GM12878 (cell line): Measurements from ENCODE around the gene THY1. TPM values are rescaled to one million over a fixed set of nuclear protein-coding genes. Genes with fewer than 3 reads are reported as not detected.

ENCODE experiments used
- ATAC-seq: fragments of 200-7000 bp; cut with Tn5 transposase; 3 replicates; pipeline ENCODE4 v1.9.1; 2020; ENCODE audit warnings: mild to moderate bottlenecking, moderate library complexity
- BruUV-seq: library from RNA; stranded (reverse); fragments of 400-500 nt; replicated peaks from 2 replicates; lab custom pipeline; 2021; lab: Mats Ljungman, UMichigan
- CTCF ChIA-PET: fragments of 300-600 bp; sonication (Branson Sonifier 250); formaldehyde crosslinking; extraction: SDS; loops from one replicate; lab custom pipeline; 2021; ENCODE audit warnings: inconsistent platforms; lab: Yijun Ruan, JAX
- POLR2A ChIA-PET: fragments of 350-600 bp; formaldehyde crosslinking; extraction: SDS; loops from one replicate; lab custom pipeline; 2021; ENCODE audit warnings: inconsistent platforms; lab: Charles Lee
- RAD21 ChIA-PET: fragments of 300-600 bp; sonication (Branson Sonifier 250); formaldehyde crosslinking; loops from one replicate; lab custom pipeline; 2023; ENCODE audit warnings: antibody characterized with exemption; ENCODE audit not compliant: unreplicated experiment; lab: Charles Lee
- SMC1A ChIA-PET: fragments of 300-600 bp; sonication (Branson Sonifier 250); formaldehyde crosslinking; loops from one replicate; lab custom pipeline; 2023; ENCODE audit not compliant: unreplicated experiment, uncharacterized antibody; lab: Charles Lee
- DNase-seq: peaks from one replicate; pipeline ENCODE4 v3.0.0-alpha.2; 2011; ENCODE audit warnings: low read depth, low spot score
- FAIRE-seq: peaks from 3 replicates; lab custom pipeline; 2011; peaks lifted over from hg19 to GRCh38; lab: Jason Lieb, UNC
- H2AFZ ChIP-seq: 2 replicates; pipeline ENCODE4 v1.6.0; 2011; ENCODE audit warnings: low read depth, low read length, control low read depth; ENCODE audit not compliant: control insufficient read depth
- H3K27ac ChIP-seq: 2 replicates; pipeline ENCODE4 v1.5.1; 2011; ENCODE audit warnings: control low read depth; ENCODE audit not compliant: control insufficient read depth, insufficient read depth
- H3K27me3 ChIP-seq, 2 experiments: replicated peaks in 1 of 2; 2 replicates each; pipeline versions ENCODE4 v1.6.0 to v1.6.1; 2011; ENCODE audit warnings: low read length in 1 of 2; ENCODE audit not compliant: control insufficient read depth in 2 of 2, insufficient read depth in 2 of 2
- H3K36me3 ChIP-seq, 2 experiments: 2 replicates each; pipeline ENCODE4 v1.5.1; 2011; ENCODE audit warnings: low read length in 1 of 2; ENCODE audit not compliant: control insufficient read depth in 2 of 2, insufficient read depth in 2 of 2
- H3K4me1 ChIP-seq: 2 replicates; pipeline ENCODE4 v1.6.1; 2011; ENCODE audit warnings: mild to moderate bottlenecking, low read length, moderate library complexity, mixed read lengths; ENCODE audit not compliant: control insufficient read depth, insufficient read depth
- H3K4me2 ChIP-seq: 2 replicates; pipeline ENCODE4 v1.6.0; 2011; ENCODE audit warnings: control low read depth; ENCODE audit not compliant: control insufficient read depth, insufficient read depth
- H3K4me3 ChIP-seq: fragments of 200-600 bp; sonication (generic); 2 replicates; pipeline ENCODE4 v1.5.1; 2016
- H3K79me2 ChIP-seq: 2 replicates; pipeline ENCODE4 v1.6.0; 2011; ENCODE audit warnings: low read length; ENCODE audit not compliant: control insufficient read depth, insufficient read depth
- H3K9ac ChIP-seq: 2 replicates; pipeline ENCODE4 v1.8.0; 2011; ENCODE audit warnings: low read length, control low read depth, mixed read lengths; ENCODE audit not compliant: control insufficient read depth, insufficient read depth
- H3K9me3 ChIP-seq: replicated peaks from 3 replicates; pipeline ENCODE4 v1.5.1; 2011; ENCODE audit warnings: mild to moderate bottlenecking, low read length; ENCODE audit not compliant: control insufficient read depth, insufficient read depth
- H4K20me1 ChIP-seq: 2 replicates; pipeline ENCODE4 v1.6.0; 2011; ENCODE audit not compliant: control insufficient read depth, insufficient read depth
- CEBPB ChIP-seq, 2 experiments: fragments of 150-350 bp in 1 of 2; IDR thresholded peaks; 2 replicates each; pipeline ENCODE4 v1.6.1; 2012 to 2014; ENCODE audit warnings: low read depth in 2 of 2, low read length in 2 of 2, borderline replicate concordance in 1 of 2, inconsistent platforms in 1 of 2
- CHD1 ChIP-seq: IDR thresholded peaks from 2 replicates; pipeline ENCODE4 v1.6.1; 2012; ENCODE audit warnings: low read depth, low read length, improper control_type of control experiment
- CREM ChIP-seq: IDR thresholded peaks from 2 replicates; pipeline ENCODE4 v1.6.1; 2014; ENCODE audit warnings: antibody characterized with exemption, low read depth
- FOXK2 ChIP-seq: fragments of 450-650 bp; IDR thresholded peaks from 2 replicates; pipeline ENCODE4 v1.6.1; 2017; ENCODE audit warnings: mild to moderate bottlenecking, moderate library complexity
- GATAD2B ChIP-seq: fragments of 450-650 bp; conservative IDR thresholded peaks from 2 replicates; pipeline ENCODE4 v1.6.1; 2017; ENCODE audit warnings: low read depth, mild to moderate bottlenecking, moderate library complexity
- HDAC6 ChIP-seq: fragments of 200-600 bp; sonication (generic); IDR thresholded peaks from one replicate; pipeline ENCODE4 v1.8.0; 2017; ENCODE audit warnings: antibody characterized with exemption; ENCODE audit not compliant: unreplicated experiment
- NFYB ChIP-seq: IDR thresholded peaks from 2 replicates; pipeline ENCODE4 v1.6.1; 2011; ENCODE audit warnings: low read depth, mild to moderate bottlenecking, low read length, improper control_type of control experiment, moderate library complexity; ENCODE audit not compliant: insufficient read depth
- NR2C1 ChIP-seq: fragments of 450-650 bp; IDR thresholded peaks from 2 replicates; pipeline ENCODE4 v1.6.1; 2017; ENCODE audit warnings: antibody characterized with exemption, mild to moderate bottlenecking, moderate library complexity
- RBBP5 ChIP-seq: fragments of 200-600 bp; sonication (generic); conservative IDR thresholded peaks from 2 replicates; pipeline ENCODE4 v1.6.1; 2016
- SMARCA5 ChIP-seq: fragments of 450-650 bp; IDR thresholded peaks from 2 replicates; pipeline ENCODE4 v1.6.1; 2017; ENCODE audit warnings: mild to moderate bottlenecking
- STAT3 ChIP-seq: IDR thresholded peaks from 2 replicates; pipeline ENCODE4 v1.6.1; 2011; ENCODE audit warnings: low read depth, low read length, improper control_type of control experiment
- TARDBP ChIP-seq: IDR thresholded peaks from 2 replicates; pipeline ENCODE4 v1.6.1; 2016; ENCODE audit warnings: borderline replicate concordance
- WGBS: methylation state at CpG from one replicate; pipeline ENCODE4 v1.1.6; 2016; ENCODE audit warnings: low lambda C conversion rate; ENCODE audit not compliant: insufficient replicate concordance, insufficient coverage; ENCODE audit errors: missing lambda C conversion rate; 5-methylcytosine and 5-hydroxymethylcytosine counted together
- in situ Hi-C: fragments of 300-500 bp; cut with MboI; formaldehyde crosslinking; loops from 9 replicates; pipeline ENCODE4 v1.14.3; 2018; ENCODE audit warnings: mixed read lengths
- intact Hi-C: fragments of 100-400 bp; cut with micrococcal nuclease; formaldehyde crosslinking; loops from one replicate; pipeline ENCODE4 v1.14.2; 2022; ENCODE audit not compliant: unreplicated experiment
- polyA plus RNA-seq, 11 experiments: library from polyadenylated mRNA; depleted of rRNA in 4 of 11; unstranded in 6 of 11; stranded (reverse) in 5 of 11; fragments of >200 nt; fragmentation: Nextera tagmentation in 4 of 11; fragmentation: Illumina TruSeq in 1 of 11; extraction: Ambion mirVana in 4 of 11; extraction: Trizol in 1 of 11; gene quantifications; 1 replicate in 1 of 11; 2 replicates in 10 of 11; pipeline versions ENCODE4 v1.2.1 to v1.2.3, GENCODE V29; 2011 to 2016; ENCODE audit warnings: inconsistent platforms in 2 of 11, missing spikeins in 2 of 11, low read depth in 1 of 11
- total RNA-seq, 4 experiments: library from RNA; depleted of rRNA in 3 of 4; stranded (reverse); fragments of >200 nt in 3 of 4; fragmentation: Illumina TruSeq in 1 of 4; extraction: Trizol in 1 of 4; gene quantifications; 2 replicates each; pipeline versions ENCODE4 v1.2.1 to v1.2.3, GENCODE V29; 2013 to 2021
- TF ChIP-seq, protein P1 (sequence below): fragments of 450-650 bp; IDR thresholded peaks from 2 replicates; pipeline ENCODE4 v1.6.1; 2016; ENCODE audit warnings: mild to moderate bottlenecking, moderate library complexity, borderline replicate concordance
- TF ChIP-seq, protein P2 (sequence below): fragments of 450-650 bp; IDR thresholded peaks from 2 replicates; pipeline ENCODE4 v1.6.1; 2014; ENCODE audit warnings: mild to moderate bottlenecking
- TF ChIP-seq, protein P3 (sequence below): IDR thresholded peaks from 2 replicates; pipeline ENCODE4 v1.6.1; 2011; ENCODE audit warnings: low read depth, low read length, improper control_type of control experiment, borderline replicate concordance

The THY1 gene
- total and polyA plus RNA-seq, 10 of the 15 experiments (the other 5 are each of a cell fraction or from before 2014, with no cell fraction given): 0.86 to 20.1 (median 3.2) TPM

DNA sequence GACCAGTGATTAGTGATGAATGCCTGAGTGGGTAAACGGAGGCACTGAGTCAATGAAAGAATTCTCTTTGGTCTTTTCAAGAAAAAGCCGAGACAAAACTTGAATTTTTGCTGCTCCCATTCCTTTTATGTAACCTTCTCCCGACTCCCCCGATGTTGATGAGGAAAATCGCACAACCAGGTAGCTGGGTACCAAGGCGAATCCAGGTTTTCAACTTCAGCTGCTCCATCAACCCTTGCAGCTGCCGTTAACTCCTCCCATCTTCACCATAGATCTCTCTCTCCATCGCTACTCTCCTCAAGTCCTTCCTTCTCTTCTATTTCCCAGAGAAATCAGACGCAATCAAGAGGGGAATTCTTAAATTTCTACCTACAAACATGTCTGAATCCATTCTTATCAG, 40.9 kb downstream of the THY1 start (continued):
- TF ChIP-seq, protein P1, sequence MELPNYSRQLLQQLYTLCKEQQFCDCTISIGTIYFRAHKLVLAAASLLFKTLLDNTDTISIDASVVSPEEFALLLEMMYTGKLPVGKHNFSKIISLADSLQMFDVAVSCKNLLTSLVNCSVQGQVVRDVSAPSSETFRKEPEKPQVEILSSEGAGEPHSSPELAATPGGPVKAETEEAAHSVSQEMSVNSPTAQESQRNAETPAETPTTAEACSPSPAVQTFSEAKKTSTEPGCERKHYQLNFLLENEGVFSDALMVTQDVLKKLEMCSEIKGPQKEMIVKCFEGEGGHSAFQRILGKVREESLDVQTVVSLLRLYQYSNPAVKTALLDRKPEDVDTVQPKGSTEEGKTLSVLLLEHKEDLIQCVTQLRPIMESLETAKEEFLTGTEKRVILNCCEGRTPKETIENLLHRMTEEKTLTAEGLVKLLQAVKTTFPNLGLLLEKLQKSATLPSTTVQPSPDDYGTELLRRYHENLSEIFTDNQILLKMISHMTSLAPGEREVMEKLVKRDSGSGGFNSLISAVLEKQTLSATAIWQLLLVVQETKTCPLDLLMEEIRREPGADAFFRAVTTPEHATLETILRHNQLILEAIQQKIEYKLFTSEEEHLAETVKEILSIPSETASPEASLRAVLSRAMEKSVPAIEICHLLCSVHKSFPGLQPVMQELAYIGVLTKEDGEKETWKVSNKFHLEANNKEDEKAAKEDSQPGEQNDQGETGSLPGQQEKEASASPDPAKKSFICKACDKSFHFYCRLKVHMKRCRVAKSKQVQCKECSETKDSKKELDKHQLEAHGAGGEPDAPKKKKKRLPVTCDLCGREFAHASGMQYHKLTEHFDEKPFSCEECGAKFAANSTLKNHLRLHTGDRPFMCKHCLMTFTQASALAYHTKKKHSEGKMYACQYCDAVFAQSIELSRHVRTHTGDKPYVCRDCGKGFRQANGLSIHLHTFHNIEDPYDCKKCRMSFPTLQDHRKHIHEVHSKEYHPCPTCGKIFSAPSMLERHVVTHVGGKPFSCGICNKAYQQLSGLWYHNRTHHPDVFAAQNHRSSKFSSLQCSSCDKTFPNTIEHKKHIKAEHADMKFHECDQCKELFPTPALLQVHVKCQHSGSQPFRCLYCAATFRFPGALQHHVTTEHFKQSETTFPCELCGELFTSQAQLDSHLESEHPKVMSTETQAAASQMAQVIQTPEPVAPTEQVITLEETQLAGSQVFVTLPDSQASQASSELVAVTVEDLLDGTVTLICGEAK: no peak
- no peak for TF ChIP-seq TARDBP
- TF ChIP-seq NFYB: no peak
- no peak for TF ChIP-seq NR2C1

DNA sequence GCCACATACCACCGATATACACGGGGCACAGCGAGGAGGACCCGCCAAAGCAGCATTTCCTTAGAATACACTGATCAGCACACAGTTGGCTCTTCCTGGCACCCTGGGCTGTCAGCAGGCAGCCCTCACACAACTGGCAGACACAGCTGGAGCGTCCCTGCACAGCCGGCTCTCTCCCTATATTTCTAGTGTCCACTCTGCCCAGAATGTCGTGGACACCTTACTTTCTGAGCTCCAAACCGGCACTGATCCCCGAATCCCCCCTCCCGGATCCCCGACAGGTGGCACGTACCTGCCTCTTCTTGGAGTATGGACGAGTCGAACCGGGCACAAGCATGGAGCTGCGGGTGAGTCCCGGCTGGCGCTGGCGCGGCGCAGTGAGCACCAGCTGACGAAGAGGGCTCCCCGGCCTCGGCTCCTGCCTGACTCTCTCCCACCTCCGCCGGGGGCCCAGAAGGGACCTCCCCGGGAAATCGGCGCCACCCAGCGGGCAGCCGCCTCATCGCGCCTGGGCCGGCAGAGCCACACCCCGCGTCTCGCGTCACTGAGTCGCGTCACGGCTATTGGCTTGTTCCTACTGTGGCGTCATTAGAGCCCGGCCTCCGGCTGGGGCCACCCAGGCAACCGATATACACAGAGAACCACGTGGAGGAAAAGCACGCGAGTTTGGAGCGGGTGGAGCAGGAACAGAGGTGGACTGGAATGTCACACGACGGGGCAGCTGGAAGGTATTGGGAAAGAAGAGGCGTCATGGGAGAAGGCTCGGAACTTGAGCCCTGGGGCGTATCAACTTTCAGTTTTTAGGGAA, 41.6 kb downstream of the THY1 start, which contains the start of gene USP2:
TSS of gene USP2 (minus strand) at position 510 of the 808 bp plus-strand sequence. CDS start 8,210 bp downstream, outside the sequence.
- H3K27ac ChIP-seq: no peak within 1 kb of the TSS
- H2AFZ ChIP-seq: peak within 1 kb of the TSS; percentile 77
- ChIA-PET POLR2A (interaction anchor here (0.6 to 0.7 kb wide), 2 partner anchors 25 to 323 kb away, joined by 4 to 5 read pairs; no protein-coding TSS in a partner anchor), CTCF (interaction anchor here (0.7 to 17.9 kb wide), 13 partner anchors 10 to 212 kb away, joined by 3 to 183 read pairs (median 5); partner anchors contain the start of gene NLRX1), SMC1A (interaction anchor here (0.9 to 1.5 kb wide), 3 partner anchors 9 to 94 kb away, joined by 3 to 9 read pairs (median 7); no protein-coding TSS in a partner anchor), RAD21 (interaction anchor here (0.8 kb wide), 1 partner anchor 94 kb away, joined by 5 read pairs; no protein-coding TSS in a partner anchor)
- no TSS peak for BruUV-seq
- H3K4me1 ChIP-seq: 0 out of 2 replicates have a peak, but pooled peaks cover 3% of the 10 kb centered on the region
- no peaks in the 10 kb centered on the region for H4K20me1 ChIP-seq
- WGBS: under 1% methylated on average over 53 of the region's 54 CpGs
- H3K9ac ChIP-seq: no peak within 1 kb of the TSS
- in situ Hi-C loops (no loop called here), intact Hi-C loops (no loop called here)
- FAIRE-seq (peak; percentile 77), DNase-seq (peak; percentile 48), ATAC-seq (peak; percentile 99)
- no peaks in the 10 kb centered on the region for H3K36me3 ChIP-seq
- peaks cover 0 to 8% of the 10 kb centered on the region in 2 experiments; a peak in 3 of 4 replicates for H3K27me3 ChIP-seq
- H3K9me3 ChIP-seq: no peaks in the 10 kb centered on the region
- peak within 1 kb of the TSS; percentile 92 for H3K4me2 ChIP-seq
- H3K79me2 ChIP-seq: no peaks in the 10 kb centered on the region
- H3K4me3 ChIP-seq: peak within 1 kb of the TSS; percentile 40; the same call in 1 of the 2 replicates
- TF ChIP-seq, protein P2, sequence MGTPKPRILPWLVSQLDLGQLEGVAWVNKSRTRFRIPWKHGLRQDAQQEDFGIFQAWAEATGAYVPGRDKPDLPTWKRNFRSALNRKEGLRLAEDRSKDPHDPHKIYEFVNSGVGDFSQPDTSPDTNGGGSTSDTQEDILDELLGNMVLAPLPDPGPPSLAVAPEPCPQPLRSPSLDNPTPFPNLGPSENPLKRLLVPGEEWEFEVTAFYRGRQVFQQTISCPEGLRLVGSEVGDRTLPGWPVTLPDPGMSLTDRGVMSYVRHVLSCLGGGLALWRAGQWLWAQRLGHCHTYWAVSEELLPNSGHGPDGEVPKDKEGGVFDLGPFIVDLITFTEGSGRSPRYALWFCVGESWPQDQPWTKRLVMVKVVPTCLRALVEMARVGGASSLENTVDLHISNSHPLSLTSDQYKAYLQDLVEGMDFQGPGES: no peak
- TF ChIP-seq CEBPB (IDR thresholded peaks at IDR 0.05; ENCODE audit: borderline replicate concordance in 1 of 2, low read depth in 2 of 2, low read length in 2 of 2) (no peak), SMARCA5 (peak; percentile 32; the same call in 1 of the 2 replicates), STAT3 (no peak), GATAD2B (peak; percentile 55; the same call in 1 of the 2 replicates), CHD1 (no peak), HDAC6 (no peak), NFYB (peak; percentile 69; the same call in 1 of the 2 replicates), FOXK2 (peak; percentile 60), CREM (peak; percentile 92), RBBP5 (no peak)
- TF ChIP-seq, protein P3, sequence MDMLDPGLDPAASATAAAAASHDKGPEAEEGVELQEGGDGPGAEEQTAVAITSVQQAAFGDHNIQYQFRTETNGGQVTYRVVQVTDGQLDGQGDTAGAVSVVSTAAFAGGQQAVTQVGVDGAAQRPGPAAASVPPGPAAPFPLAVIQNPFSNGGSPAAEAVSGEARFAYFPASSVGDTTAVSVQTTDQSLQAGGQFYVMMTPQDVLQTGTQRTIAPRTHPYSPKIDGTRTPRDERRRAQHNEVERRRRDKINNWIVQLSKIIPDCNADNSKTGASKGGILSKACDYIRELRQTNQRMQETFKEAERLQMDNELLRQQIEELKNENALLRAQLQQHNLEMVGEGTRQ: peak; percentile 20; the same call in 1 of the 2 replicates
